ENCODE data around the gene CTXND1.

Gene CTXND1

GRCh38 chr15:80249973-80250372, 2.0 kb downstream of the CTXND1 start:
- Histone ChIP-seq H3K9ac (ENCODE audit: low read depth, low read length, poor library complexity, severe bottlenecking) (no peak overlapping the region), H2AFZ (ENCODE audit: low read length) (no peak overlapping the region), H3K9me2 (replicated peaks; ENCODE audit: low read depth, low read length) (no peaks in the 10 kb centered on the region), H3K27me3 (ENCODE audit: insufficient read depth, low read length, poor library complexity, severe bottlenecking) (no peaks in the 10 kb centered on the region), H3K4me3 (ENCODE audit: low read length, poor library complexity, severe bottlenecking) (no peak overlapping the region), H3K9me3 (ENCODE audit: insufficient read depth, low read depth, low read length) (no peaks in the 10 kb centered on the region), H3K4me2 (ENCODE audit: low read depth, low read length, poor library complexity, severe bottlenecking) (no peak overlapping the region), H3F3A (ENCODE audit: low read depth) (no peaks in the 10 kb centered on the region), H3K4me1 (ENCODE audit: insufficient read depth, low read length, poor library complexity, severe bottlenecking) (no peaks in the 10 kb centered on the region), H3K79me2 (ENCODE audit: insufficient read depth, low read length) (no peaks in the 10 kb centered on the region), H4K20me1 (ENCODE audit: insufficient read depth, low read length, poor library complexity, severe bottlenecking) (no peaks in the 10 kb centered on the region), H3K36me3 (ENCODE audit: insufficient read depth, low read length) (no peaks in the 10 kb centered on the region)
- TF ChIP-seq EZH2phosphoT487 (IDR thresholded peaks at IDR 0.05; ENCODE audit: borderline replicate concordance): no peak
- no peak for TF ChIP-seq CTCF (conservative IDR thresholded peaks at IDR 0.05; ENCODE audit: low read length)

GRCh38 chr15:80247320-80247719, 4.7 kb downstream of the CTXND1 start:
- H3K4me1 ChIP-seq (ENCODE audit: insufficient read depth, low read length, poor library complexity, severe bottlenecking): no peaks in the 10 kb centered on the region

GRCh38 chr15:80246425-80246894, 5.6 kb downstream of the CTXND1 start:
- no peak overlapping the region for H3K9ac ChIP-seq (ENCODE audit: low read depth, low read length, poor library complexity, severe bottlenecking)
- H3K4me3 ChIP-seq (ENCODE audit: low read length, poor library complexity, severe bottlenecking): no peak overlapping the region
- H3K79me2 ChIP-seq (ENCODE audit: insufficient read depth, low read length): no peaks in the 10 kb centered on the region
- H3K36me3 ChIP-seq (ENCODE audit: insufficient read depth, low read length): no peaks in the 10 kb centered on the region
- H4K20me1 ChIP-seq (ENCODE audit: insufficient read depth, low read length, poor library complexity, severe bottlenecking): no peaks in the 10 kb centered on the region
- no peaks in the 10 kb centered on the region for H3F3A ChIP-seq (ENCODE audit: low read depth)
- no peaks in the 10 kb centered on the region for H3K4me1 ChIP-seq (ENCODE audit: insufficient read depth, low read length, poor library complexity, severe bottlenecking)
- no peaks in the 10 kb centered on the region for H3K9me2 ChIP-seq (replicated peaks; ENCODE audit: low read depth, low read length)
- no peak overlapping the region for H2AFZ ChIP-seq (ENCODE audit: low read length)
- H3K4me2 ChIP-seq (ENCODE audit: low read depth, low read length, poor library complexity, severe bottlenecking): no peak overlapping the region
- H3K9me3 ChIP-seq (ENCODE audit: insufficient read depth, low read depth, low read length): no peaks in the 10 kb centered on the region
- TF ChIP-seq CTCF (conservative IDR thresholded peaks at IDR 0.05; ENCODE audit: low read length): no peak
- TF ChIP-seq EZH2phosphoT487 (IDR thresholded peaks at IDR 0.05; ENCODE audit: borderline replicate concordance): no peak
- no peaks in the 10 kb centered on the region for H3K27me3 ChIP-seq (ENCODE audit: insufficient read depth, low read length, poor library complexity, severe bottlenecking)

More at GRCh38 chr15:80247320-80247719, 4.7 kb downstream of the CTXND1 start:
- no peaks in the 10 kb centered on the region for H3F3A ChIP-seq (ENCODE audit: low read depth)
- no peaks in the 10 kb centered on the region for H4K20me1 ChIP-seq (ENCODE audit: insufficient read depth, low read length, poor library complexity, severe bottlenecking)
- TF ChIP-seq CTCF (conservative IDR thresholded peaks at IDR 0.05; ENCODE audit: low read length) (no peak), EZH2phosphoT487 (IDR thresholded peaks at IDR 0.05; ENCODE audit: borderline replicate concordance) (no peak)
- H3K9ac ChIP-seq (ENCODE audit: low read depth, low read length, poor library complexity, severe bottlenecking): no peak overlapping the region
- no peaks in the 10 kb centered on the region for H3K9me2 ChIP-seq (replicated peaks; ENCODE audit: low read depth, low read length)
- H3K9me3 ChIP-seq (ENCODE audit: insufficient read depth, low read depth, low read length): no peaks in the 10 kb centered on the region
- H3K4me3 ChIP-seq (ENCODE audit: low read length, poor library complexity, severe bottlenecking): no peak overlapping the region
- no peaks in the 10 kb centered on the region for H3K36me3 ChIP-seq (ENCODE audit: insufficient read depth, low read length)
- H3K4me2 ChIP-seq (ENCODE audit: low read depth, low read length, poor library complexity, severe bottlenecking): no peak overlapping the region
- no peak overlapping the region for H2AFZ ChIP-seq (ENCODE audit: low read length)
- no peaks in the 10 kb centered on the region for H3K27me3 ChIP-seq (ENCODE audit: insufficient read depth, low read length, poor library complexity, severe bottlenecking)
- H3K79me2 ChIP-seq (ENCODE audit: insufficient read depth, low read length): no peaks in the 10 kb centered on the region

Measured in Loucy (cell line).